HepG2 (cell line): ENCODE data around the gene PAPPA. TPM values are rescaled to one million over a fixed set of nuclear protein-coding genes. Genes with fewer than 3 reads are reported as not detected.

Source experiments
- ATAC-seq: fragments of 200-7000 bp; cut with Tn5 transposase; 3 replicates; pipeline ENCODE4 v1.9.1; 2020; ENCODE audit warnings: mild to moderate bottlenecking, moderate library complexity
- BruUV-seq: library from RNA; stranded (reverse); fragments of 400-500 nt; replicated peaks from 2 replicates; lab custom pipeline; 2021; lab: Mats Ljungman, UMichigan
- CTCF ChIA-PET: fragments of 300-600 bp; formaldehyde crosslinking; extraction: SDS; loops from one replicate; lab custom pipeline; 2021; ENCODE audit warnings: low total read pairs, inconsistent platforms, low intra/inter-chr PET ratio; lab: Yijun Ruan, JAX
- POLR2A ChIA-PET: fragments of 350-600 bp; sonication (Branson Sonifier 250); formaldehyde crosslinking; loops from one replicate; lab custom pipeline; 2020; ENCODE audit warnings: antibody characterized with exemption, inconsistent platforms; lab: Yijun Ruan, JAX
- DNase-seq: peaks from one replicate; pipeline ENCODE4 v3.0.0-alpha.2; 2015; ENCODE audit warnings: low spot score
- FAIRE-seq: peaks from 3 replicates; lab custom pipeline; 2011; peaks lifted over from hg19 to GRCh38; lab: Jason Lieb, UNC
- H2AFZ ChIP-seq: one replicate; pipeline ENCODE4 v1.6.1; 2011; ENCODE audit warnings: low read length, inconsistent platforms
- H3K27ac ChIP-seq: fragments of 300-600 bp; 3 replicates; pipeline ENCODE4 v1.8.0; 2011; ENCODE audit warnings: mixed run types, mild to moderate bottlenecking, mixed read lengths, low read length, inconsistent platforms; ENCODE audit not compliant: insufficient read depth; ENCODE audit errors: extremely low read length
- H3K27me3 ChIP-seq, 2 experiments: fragments of 200-600 bp in 1 of 2; 2 replicates in 1 of 2; 3 replicates in 1 of 2; pipeline versions ENCODE4 v1.6.0 to v1.8.0; 2011; ENCODE audit warnings: low read length in 2 of 2, mild to moderate bottlenecking in 2 of 2, moderate library complexity in 2 of 2, inconsistent platforms in 1 of 2; ENCODE audit not compliant: insufficient read depth in 2 of 2, control insufficient read depth in 1 of 2
- H3K36me3 ChIP-seq, 2 experiments: fragments of 200-600 bp in 1 of 2; replicated peaks in 1 of 2; 2 replicates in 1 of 2; 3 replicates in 1 of 2; pipeline versions ENCODE4 v1.5.1 to v1.8.0; 2011; ENCODE audit warnings: low read length in 2 of 2, inconsistent platforms in 1 of 2; ENCODE audit not compliant: insufficient read depth in 2 of 2, control insufficient read depth in 1 of 2
- H3K4me1 ChIP-seq: 2 replicates; pipeline ENCODE4 v1.5.1; 2012; ENCODE audit warnings: low read length, inconsistent platforms; ENCODE audit not compliant: insufficient read depth
- H3K4me2 ChIP-seq: 2 replicates; pipeline ENCODE4 v1.6.0; 2011; ENCODE audit warnings: low read depth, low read length, inconsistent platforms
- H3K4me3 ChIP-seq, 3 experiments: fragments of 200-600 bp in 1 of 3; sonication (generic), shearing (Covaris generic) in 1 of 3; replicated peaks in 1 of 3; 2 replicates each; pipeline ENCODE4 v1.5.1; 2011 to 2016; ENCODE audit warnings: low read length in 3 of 3, inconsistent platforms in 2 of 3, low read depth in 2 of 3, mild to moderate bottlenecking in 2 of 3, control low read depth in 1 of 3, mixed read lengths in 1 of 3; ENCODE audit not compliant: insufficient read depth in 1 of 3
- H3K79me2 ChIP-seq: one replicate; pipeline ENCODE4 v1.6.1; 2011; ENCODE audit warnings: low read length, inconsistent platforms; ENCODE audit not compliant: insufficient read depth
- H3K9ac ChIP-seq: 2 replicates; pipeline ENCODE4 v1.6.0; 2011; ENCODE audit warnings: mild to moderate bottlenecking, low read depth, low read length, inconsistent platforms; ENCODE audit not compliant: insufficient read depth
- H3K9me3 ChIP-seq: 2 replicates; pipeline ENCODE4 v1.5.1; 2012; ENCODE audit warnings: mild to moderate bottlenecking, low read length
- H4K20me1 ChIP-seq: 2 replicates; pipeline ENCODE4 v1.6.0; 2011; ENCODE audit warnings: inconsistent platforms, mild to moderate bottlenecking, low read length, moderate library complexity; ENCODE audit not compliant: insufficient read depth
- CCDC6 ChIP-seq: sonication (generic); formaldehyde crosslinking; IDR thresholded peaks from 2 replicates; pipeline ENCODE4 v1.8.1; 2022; ENCODE audit warnings: mild to moderate bottlenecking, missing genetic modification reagents, moderate library complexity
- CREB1 ChIP-seq, 2 experiments: fragments of 450-650 bp in 1 of 2; IDR thresholded peaks; 2 replicates each; pipeline ENCODE4 v1.6.1; 2016 to 2017; ENCODE audit warnings: control low read depth in 1 of 2, mild to moderate bottlenecking in 1 of 2, missing compliant biosample characterization in 1 of 2, missing genetic modification characterization in 1 of 2
- DNMT1 ChIP-seq: sonication (generic); formaldehyde crosslinking; IDR thresholded peaks from 2 replicates; pipeline ENCODE4 v1.5.1; 2020; ENCODE audit warnings: mild to moderate bottlenecking, missing genetic modification reagents
- GTF2F1 ChIP-seq: fragments of 150-350 bp; IDR thresholded peaks from 2 replicates; pipeline ENCODE4 v1.6.1; 2014; ENCODE audit warnings: low read length
- HNRNPH1 ChIP-seq: fragments of 200-400 bp; formaldehyde crosslinking; optimal IDR thresholded peaks from 2 replicates; pipeline ENCODE3; 2017; ENCODE audit warnings: mild to moderate bottlenecking, low read depth, low read length
- LCORL ChIP-seq, 2 experiments: fragments of 450-650 bp in 1 of 2; sonication (generic) in 1 of 2; formaldehyde crosslinking in 1 of 2; IDR thresholded peaks; 2 replicates each; pipeline versions ENCODE4 v1.5.0 to v1.6.1; 2017 to 2020; ENCODE audit warnings: antibody characterized with exemption in 1 of 2, missing genetic modification reagents in 1 of 2
- MED8 ChIP-seq: sonication (generic); formaldehyde crosslinking; IDR thresholded peaks from 2 replicates; pipeline ENCODE4 v1.8.1; 2023; ENCODE audit warnings: mild to moderate bottlenecking, missing genetic modification reagents; ENCODE audit not compliant: insufficient replicate concordance
- MXD1 ChIP-seq: sonication (generic); formaldehyde crosslinking; IDR thresholded peaks from 2 replicates; pipeline ENCODE4 v1.4.0; 2020; ENCODE audit warnings: mild to moderate bottlenecking, missing genetic modification reagents
- NFRKB ChIP-seq: fragments of 450-650 bp; IDR thresholded peaks from 2 replicates; pipeline ENCODE4 v1.6.1; 2017
- NFYC ChIP-seq: IDR thresholded peaks from 2 replicates; pipeline ENCODE4 v1.6.1; 2016; ENCODE audit warnings: missing genetic modification reagents, missing compliant biosample characterization
- NR2F2 ChIP-seq: IDR thresholded peaks from 2 replicates; pipeline ENCODE4 v1.6.1; 2012; ENCODE audit warnings: low read depth, inconsistent platforms, borderline replicate concordance
- SMARCE1 ChIP-seq: fragments of 450-650 bp; IDR thresholded peaks from 2 replicates; pipeline ENCODE4 v1.6.1; 2017; ENCODE audit warnings: borderline replicate concordance
- SP5 ChIP-seq: IDR thresholded peaks from 2 replicates; pipeline ENCODE4 v1.6.1; 2016; ENCODE audit warnings: low read depth, borderline replicate concordance
- TOE1 ChIP-seq: sonication (generic); formaldehyde crosslinking; IDR thresholded peaks from 2 replicates; pipeline ENCODE4 v1.4.0; 2020; ENCODE audit warnings: mild to moderate bottlenecking, missing genetic modification reagents
- ZNF350 ChIP-seq: sonication (generic); formaldehyde crosslinking; IDR thresholded peaks from 2 replicates; pipeline ENCODE4 v1.4.0; 2020; ENCODE audit warnings: mild to moderate bottlenecking, low read depth, missing genetic modification reagents, borderline replicate concordance
- ZNF569 ChIP-seq: sonication (generic); formaldehyde crosslinking; IDR thresholded peaks from 2 replicates; pipeline ENCODE4 v1.5.0; 2020; ENCODE audit warnings: mild to moderate bottlenecking, missing genetic modification reagents, moderate library complexity, borderline replicate concordance
- WGBS: methylation state at CpG from one replicate; pipeline ENCODE4 v1.1.6; 2017; ENCODE audit warnings: low lambda C conversion rate; 5-methylcytosine and 5-hydroxymethylcytosine counted together
- in situ Hi-C: cut with HindIII; loops from 2 replicates; pipeline ENCODE4 v1.10.0; 2017; ENCODE audit warnings: low pct_unique_long_range_greater_than_20kb; ENCODE audit not compliant: extremely low pct_ligation_motif_present
- intact Hi-C: fragments of 100-400 bp; cut with micrococcal nuclease; formaldehyde crosslinking; loops from one replicate; pipeline ENCODE4 v1.10.0; 2022; ENCODE audit not compliant: unreplicated experiment
- polyA plus RNA-seq, 8 experiments: library from polyadenylated mRNA; depleted of rRNA in 3 of 8; stranded (reverse) in 7 of 8; unstranded in 1 of 8; fragments of >200 nt; fragmentation: Illumina TruSeq in 4 of 8; extraction: Trizol in 4 of 8; gene quantifications; 2 replicates each; pipeline versions ENCODE4 v1.2.1 to v1.2.3, GENCODE V29; 2011 to 2016; ENCODE audit warnings: low read depth in 4 of 8, missing spikeins in 1 of 8, mixed read lengths in 1 of 8; ENCODE audit not compliant: insufficient read depth in 1 of 8
- total RNA-seq, 5 experiments: library from RNA; depleted of rRNA; stranded (reverse); fragments of >200 nt; fragmentation: Illumina TruSeq; extraction: Trizol; gene quantifications; 2 replicates each; pipeline ENCODE4 v1.2.3, GENCODE V29; 2016; ENCODE audit warnings: low read depth in 1 of 5
- TF ChIP-seq, protein P1 (sequence below): sonication (generic); formaldehyde crosslinking; IDR thresholded peaks from 2 replicates; pipeline ENCODE4 v1.4.0; 2020; ENCODE audit warnings: mild to moderate bottlenecking, missing genetic modification reagents
- TF ChIP-seq, protein P2 (sequence below): sonication (generic); formaldehyde crosslinking; IDR thresholded peaks from 2 replicates; pipeline ENCODE4 v1.5.1; 2020; ENCODE audit warnings: mild to moderate bottlenecking, missing genetic modification reagents

Gene PAPPA
- total and polyA plus RNA-seq, 2 of the 13 experiments (the other 11 are each of a cell fraction or from before 2014, with no cell fraction given) = 0.09 to 0.11 TPM

- DNase-seq (no peak), FAIRE-seq (no peak), ATAC-seq (no peak)
- H3K79me2 ChIP-seq = no peaks in the 10 kb centered on the region
- no peak overlapping the region for H2AFZ ChIP-seq
- in situ Hi-C loops = no loop called here
- no peaks in the 10 kb centered on the region for H3K9me3 ChIP-seq
- intact Hi-C loops = no loop called here
- H4K20me1 ChIP-seq = no peaks in the 10 kb centered on the region
- WGBS = 0% methylated on average over 1 of the region's 1 CpG
- no peak overlapping the region for H3K4me2 ChIP-seq
- ChIA-PET POLR2A (no interaction called here), CTCF (no interaction called here)
- H3K4me3 ChIP-seq = no peak overlapping the region
- H3K9ac ChIP-seq = no peak overlapping the region
- H3K36me3 ChIP-seq = no peaks in the 10 kb centered on the region
- peaks cover 0 to 7% of the 10 kb centered on the region in 2 experiments; a peak in 1 of 5 replicates for H3K27me3 ChIP-seq
- BruUV-seq = no TSS peak
- TF ChIP-seq CREB1 (IDR thresholded peaks at IDR 0.05) (no peak), CREB1 (CRISPR knock-in tag; IDR thresholded peaks at IDR 0.05) (no peak), LCORL (IDR thresholded peaks at IDR 0.05) (no peak), LCORL (CRISPR knock-in tag; IDR thresholded peaks at IDR 0.05) (no peak), HNRNPH1 (no peak), ZNF350 (CRISPR knock-in tag) (no peak), DNMT1 (CRISPR knock-in tag) (no peak), NR2F2 (no peak), TOE1 (CRISPR knock-in tag) (no peak), ZNF569 (CRISPR knock-in tag) (no peak), GTF2F1 (no peak), SMARCE1 (no peak), NFRKB (no peak), SP5 (CRISPR knock-in tag) (no peak), CCDC6 (CRISPR knock-in tag) (no peak), MXD1 (no peak), MED8 (CRISPR knock-in tag) (no peak), NFYC (CRISPR knock-in tag) (no peak)
- TF ChIP-seq, protein P1, sequence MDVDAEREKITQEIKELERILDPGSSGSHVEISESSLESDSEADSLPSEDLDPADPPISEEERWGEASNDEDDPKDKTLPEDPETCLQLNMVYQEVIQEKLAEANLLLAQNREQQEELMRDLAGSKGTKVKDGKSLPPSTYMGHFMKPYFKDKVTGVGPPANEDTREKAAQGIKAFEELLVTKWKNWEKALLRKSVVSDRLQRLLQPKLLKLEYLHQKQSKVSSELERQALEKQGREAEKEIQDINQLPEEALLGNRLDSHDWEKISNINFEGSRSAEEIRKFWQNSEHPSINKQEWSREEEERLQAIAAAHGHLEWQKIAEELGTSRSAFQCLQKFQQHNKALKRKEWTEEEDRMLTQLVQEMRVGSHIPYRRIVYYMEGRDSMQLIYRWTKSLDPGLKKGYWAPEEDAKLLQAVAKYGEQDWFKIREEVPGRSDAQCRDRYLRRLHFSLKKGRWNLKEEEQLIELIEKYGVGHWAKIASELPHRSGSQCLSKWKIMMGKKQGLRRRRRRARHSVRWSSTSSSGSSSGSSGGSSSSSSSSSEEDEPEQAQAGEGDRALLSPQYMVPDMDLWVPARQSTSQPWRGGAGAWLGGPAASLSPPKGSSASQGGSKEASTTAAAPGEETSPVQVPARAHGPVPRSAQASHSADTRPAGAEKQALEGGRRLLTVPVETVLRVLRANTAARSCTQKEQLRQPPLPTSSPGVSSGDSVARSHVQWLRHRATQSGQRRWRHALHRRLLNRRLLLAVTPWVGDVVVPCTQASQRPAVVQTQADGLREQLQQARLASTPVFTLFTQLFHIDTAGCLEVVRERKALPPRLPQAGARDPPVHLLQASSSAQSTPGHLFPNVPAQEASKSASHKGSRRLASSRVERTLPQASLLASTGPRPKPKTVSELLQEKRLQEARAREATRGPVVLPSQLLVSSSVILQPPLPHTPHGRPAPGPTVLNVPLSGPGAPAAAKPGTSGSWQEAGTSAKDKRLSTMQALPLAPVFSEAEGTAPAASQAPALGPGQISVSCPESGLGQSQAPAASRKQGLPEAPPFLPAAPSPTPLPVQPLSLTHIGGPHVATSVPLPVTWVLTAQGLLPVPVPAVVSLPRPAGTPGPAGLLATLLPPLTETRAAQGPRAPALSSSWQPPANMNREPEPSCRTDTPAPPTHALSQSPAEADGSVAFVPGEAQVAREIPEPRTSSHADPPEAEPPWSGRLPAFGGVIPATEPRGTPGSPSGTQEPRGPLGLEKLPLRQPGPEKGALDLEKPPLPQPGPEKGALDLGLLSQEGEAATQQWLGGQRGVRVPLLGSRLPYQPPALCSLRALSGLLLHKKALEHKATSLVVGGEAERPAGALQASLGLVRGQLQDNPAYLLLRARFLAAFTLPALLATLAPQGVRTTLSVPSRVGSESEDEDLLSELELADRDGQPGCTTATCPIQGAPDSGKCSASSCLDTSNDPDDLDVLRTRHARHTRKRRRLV = no peak
- TF ChIP-seq, protein P2, sequence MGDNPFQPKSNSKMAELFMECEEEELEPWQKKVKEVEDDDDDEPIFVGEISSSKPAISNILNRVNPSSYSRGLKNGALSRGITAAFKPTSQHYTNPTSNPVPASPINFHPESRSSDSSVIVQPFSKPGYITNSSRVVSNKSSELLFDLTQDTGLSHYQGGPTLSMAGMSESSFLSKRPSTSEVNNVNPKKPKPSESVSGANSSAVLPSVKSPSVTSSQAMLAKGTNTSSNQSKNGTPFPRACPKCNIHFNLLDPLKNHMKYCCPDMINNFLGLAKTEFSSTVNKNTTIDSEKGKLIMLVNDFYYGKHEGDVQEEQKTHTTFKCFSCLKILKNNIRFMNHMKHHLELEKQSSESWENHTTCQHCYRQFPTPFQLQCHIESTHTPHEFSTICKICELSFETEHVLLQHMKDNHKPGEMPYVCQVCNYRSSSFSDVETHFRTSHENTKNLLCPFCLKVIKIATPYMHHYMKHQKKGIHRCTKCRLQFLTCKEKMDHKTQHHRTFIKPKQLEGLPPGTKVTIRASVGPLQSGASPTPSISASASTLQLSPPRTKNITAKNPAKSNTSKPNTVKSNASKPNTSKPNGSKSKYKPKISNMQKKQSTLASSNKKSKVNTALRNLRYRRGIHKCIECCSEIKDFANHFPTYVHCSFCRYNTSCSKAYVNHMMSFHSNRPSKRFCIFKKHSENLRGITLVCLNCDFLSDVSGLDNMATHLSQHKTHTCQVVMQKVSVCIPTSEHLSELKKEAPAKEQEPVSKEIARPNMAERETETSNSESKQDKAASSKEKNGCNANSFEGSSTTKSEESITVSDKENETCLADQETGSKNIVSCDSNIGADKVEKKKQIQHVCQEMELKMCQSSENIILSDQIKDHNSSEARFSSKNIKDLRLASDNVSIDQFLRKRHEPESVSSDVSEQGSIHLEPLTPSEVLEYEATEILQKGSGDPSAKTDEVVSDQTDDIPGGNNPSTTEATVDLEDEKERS (CRISPR knock-in tag) = no peak
- H3K27ac ChIP-seq = no peak overlapping the region
- H3K4me1 ChIP-seq = no peaks in the 10 kb centered on the region
These were observed 124.7 kb downstream of the PAPPA start for GRCh38 chr9:116278326-116278725.
